PC-3 (cell line): ENCODE data around the gene ULK4. TPM values are rescaled to one million over a fixed set of nuclear protein-coding genes. Genes with fewer than 3 reads are reported as not detected.

Experiments used
- ATAC-seq: fragments of 200-7000 bp; cut with Tn5 transposase; 2 replicates; pipeline ENCODE4 v1.9.1; 2020; ENCODE audit warnings: mild to moderate bottlenecking, moderate library complexity
- Bru-seq: library from RNA; stranded (reverse); fragments of 400-500 nt; gene quantifications from one replicate; lab custom pipeline; 2021; lab: Mats Ljungman, UMichigan
- BruChase-seq, 2 experiments: library from RNA; stranded (reverse); fragments of 400-500 nt; gene quantifications; one replicate each; lab custom pipeline; 2021; lab: Mats Ljungman, UMichigan
- BruUV-seq: library from RNA; stranded (reverse); fragments of 400-500 nt; replicated peaks from 2 replicates; lab custom pipeline; 2021; lab: Mats Ljungman, UMichigan
- CTCF ChIA-PET: fragments of 300-600 bp; sonication (Branson Sonifier 250); formaldehyde crosslinking; loops from one replicate; lab custom pipeline; 2022; ENCODE audit warnings: antibody characterized with exemption; lab: Charles Lee
- POLR2A ChIA-PET: fragments of 300-600 bp; sonication (Branson Sonifier 250); formaldehyde crosslinking; loops from one replicate; lab custom pipeline; 2022; ENCODE audit warnings: antibody characterized with exemption; ENCODE audit not compliant: unreplicated experiment; lab: Charles Lee
- DNase-seq: peaks from one replicate; pipeline ENCODE4 v3.0.0-alpha.2; 2015
- H2AFZ ChIP-seq: fragments of 300-600 bp; sonication (generic); 2 replicates; pipeline ENCODE4 v1.6.0; 2016; ENCODE audit warnings: antibody characterized with exemption, low read length
- H3F3A ChIP-seq: fragments of 300-600 bp; sonication (generic); one replicate; pipeline ENCODE4 v1.6.0; 2017; ENCODE audit warnings: antibody characterized with exemption, low read length, control low read depth, mild to moderate bottlenecking; ENCODE audit not compliant: unreplicated experiment
- H3K27ac ChIP-seq: fragments of 300-600 bp; sonication (generic); 2 replicates; pipeline ENCODE4 v1.5.1; 2016; ENCODE audit warnings: mild to moderate bottlenecking, low read length
- H3K27me3 ChIP-seq: fragments of 300-600 bp; sonication (generic); 2 replicates; pipeline ENCODE4 v1.6.1; 2016; ENCODE audit warnings: low read length, mixed read lengths
- H3K36me3 ChIP-seq: fragments of 300-600 bp; sonication (generic); 2 replicates; pipeline ENCODE4 v1.6.1; 2016; ENCODE audit warnings: low read depth, mixed run types, low read length, mixed read lengths
- H3K4me1 ChIP-seq: fragments of 300-600 bp; sonication (generic); 2 replicates; pipeline ENCODE4 v1.5.1; 2016; ENCODE audit warnings: low read length; ENCODE audit not compliant: insufficient read depth
- H3K4me2 ChIP-seq: fragments of 300-600 bp; sonication (generic); 2 replicates; pipeline ENCODE4 v1.6.0; 2016; ENCODE audit warnings: low read length
- H3K4me3 ChIP-seq: fragments of 300-600 bp; sonication (generic); 2 replicates; pipeline ENCODE4 v1.5.1; 2016; ENCODE audit warnings: mild to moderate bottlenecking, low read length, mixed read lengths
- H3K79me2 ChIP-seq: fragments of 300-600 bp; sonication (generic); 2 replicates; pipeline ENCODE4 v1.6.1; 2017; ENCODE audit warnings: low read length, mixed read lengths
- H3K9ac ChIP-seq: fragments of 300-600 bp; sonication (generic); 2 replicates; pipeline ENCODE4 v1.6.0; 2016; ENCODE audit warnings: mild to moderate bottlenecking, low read length
- H3K9me2 ChIP-seq: fragments of 300-600 bp; sonication (generic); replicated peaks from 2 replicates; pipeline ENCODE4 v1.6.1; 2016; ENCODE audit warnings: mixed run types, low read length, mixed read lengths
- H3K9me3 ChIP-seq: fragments of 300-600 bp; sonication (generic); 2 replicates; pipeline ENCODE4 v1.6.1; 2016; ENCODE audit warnings: low read length, mixed read lengths
- H4K20me1 ChIP-seq: fragments of 300-600 bp; sonication (generic); 2 replicates; pipeline ENCODE4 v1.6.1; 2016; ENCODE audit warnings: low read length, mixed read lengths
- EZH2 ChIP-seq: fragments of 300-600 bp; sonication (generic); IDR thresholded peaks from one replicate; pipeline ENCODE4 v1.6.1; 2017; ENCODE audit warnings: antibody characterized with exemption, mild to moderate bottlenecking, low read length; ENCODE audit not compliant: unreplicated experiment
- EZH2phosphoT487 ChIP-seq: fragments of 300-600 bp; sonication (generic); IDR thresholded peaks from 2 replicates; pipeline ENCODE4 v1.6.1; 2018; ENCODE audit warnings: mild to moderate bottlenecking, antibody characterized with exemption, low read length, borderline replicate concordance
- intact Hi-C: fragments of 100-400 bp; cut with micrococcal nuclease; formaldehyde crosslinking; loops from 2 replicates; pipeline ENCODE4 v1.9.0; 2023
- long read RNA-seq: library from polyadenylated mRNA; unstranded; transcript quantifications from one replicate; pipeline ENCODE4 v2.0.0, GENCODE V29; 2021; ENCODE audit not compliant: unreplicated experiment
- total RNA-seq: library from RNA; depleted of rRNA; stranded (reverse); fragments of >200 nt; gene quantifications from 2 replicates; pipeline ENCODE4 v1.2.3, GENCODE V29; 2014; rRNA removed
- TF ChIP-seq, protein P1 (sequence below): fragments of 300-600 bp; sonication (generic); conservative IDR thresholded peaks from 2 replicates; pipeline ENCODE4 v1.5.1; 2017; ENCODE audit warnings: antibody characterized with exemption, low read depth, mild to moderate bottlenecking, low read length

ULK4 gene
- total RNA-seq: 4.8 and 10.0 TPM in 2 replicates
- percentile 51 among the genes with signal in this experiment for Bru-seq, nascent RNA
- BruChase-seq, experiment 1, labeled RNA remaining after a 6-hour chase: percentile 42 among the genes with signal in this experiment
- BruChase-seq, experiment 2, labeled RNA remaining after a 2-hour chase: percentile 53 among the genes with signal in this experiment
- long read RNA-seq, full-length matches to known transcripts: 6 of 15 reads
- long read RNA-seq, partial matches to known transcripts: 2 of 15 reads
- long read RNA-seq, other reads (novel, unspliced or antisense): 7 of 15 reads

DNA sequence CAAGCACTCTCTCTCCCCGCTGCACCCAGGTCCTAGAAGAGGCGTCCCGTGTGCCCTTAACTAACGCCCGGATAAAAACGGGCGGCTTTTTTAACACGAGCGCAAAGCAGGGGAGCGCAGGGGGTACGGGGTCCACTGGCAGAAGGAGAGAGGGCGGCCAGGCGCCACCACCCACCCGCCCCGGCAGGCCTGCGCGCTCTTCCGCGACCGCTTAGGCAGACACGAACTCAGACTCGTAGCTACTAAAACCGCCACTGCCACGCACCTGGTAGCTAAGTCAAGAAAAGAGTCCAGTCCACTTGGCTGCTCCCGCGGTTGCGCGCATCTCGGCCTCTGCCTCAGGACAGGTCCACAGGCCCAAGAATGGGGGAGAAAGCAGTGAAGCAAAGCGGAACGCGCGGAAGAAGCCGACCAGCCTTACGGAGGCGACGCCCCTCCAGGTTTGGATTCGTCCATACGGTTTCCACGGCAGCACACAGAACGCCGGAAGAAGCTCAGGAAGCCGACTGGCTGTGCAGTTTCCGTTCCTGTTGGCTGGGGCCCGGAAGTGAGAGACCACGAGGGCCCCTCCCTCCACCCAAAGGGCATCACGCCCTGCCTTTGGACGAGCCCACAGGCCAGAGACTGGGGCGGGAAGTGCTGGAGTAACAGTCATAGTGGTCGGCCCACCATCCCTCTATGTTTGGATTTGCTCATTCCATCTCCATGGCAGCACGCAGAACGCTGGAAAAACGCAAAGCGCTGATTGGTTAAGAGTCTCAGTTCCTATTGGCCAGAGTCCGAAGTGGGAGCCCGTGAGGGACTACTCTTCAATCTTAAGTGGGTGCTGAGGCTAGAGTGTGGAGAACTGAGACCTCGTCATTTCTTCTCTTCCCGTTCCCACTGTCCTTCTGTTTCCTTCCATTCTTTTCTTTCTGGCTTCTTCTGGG is at the start of gene ULK4:
Gene ULK4 (minus strand): TSS at position 353 of the 929 bp plus-strand sequence. CDS start 7,344 bp downstream, outside the sequence.
- Histone ChIP-seq H3K4me3 (peak within 1 kb of the TSS; percentile 87), H3K4me1 (peaks cover 6% of the 10 kb centered on the region; the same call in 1 of the 2 replicates), H3F3A (no peaks in the 10 kb centered on the region), H3K27me3 (no peaks in the 10 kb centered on the region), H3K9me3 (no peaks in the 10 kb centered on the region), H2AFZ (peak within 1 kb of the TSS; percentile 95), H3K79me2 (peaks cover 15% of the 10 kb centered on the region), H3K9me2 (no peaks in the 10 kb centered on the region), H3K27ac (peak within 1 kb of the TSS; percentile 15), H3K9ac (peak within 1 kb of the TSS; percentile 74), H4K20me1 (no peaks in the 10 kb centered on the region), H3K4me2 (peak within 1 kb of the TSS; percentile 96), H3K36me3 (no peaks in the 10 kb centered on the region)
- ATAC-seq (peak; percentile 90), DNase-seq (peak; percentile 99)
- TF ChIP-seq, protein P1, sequence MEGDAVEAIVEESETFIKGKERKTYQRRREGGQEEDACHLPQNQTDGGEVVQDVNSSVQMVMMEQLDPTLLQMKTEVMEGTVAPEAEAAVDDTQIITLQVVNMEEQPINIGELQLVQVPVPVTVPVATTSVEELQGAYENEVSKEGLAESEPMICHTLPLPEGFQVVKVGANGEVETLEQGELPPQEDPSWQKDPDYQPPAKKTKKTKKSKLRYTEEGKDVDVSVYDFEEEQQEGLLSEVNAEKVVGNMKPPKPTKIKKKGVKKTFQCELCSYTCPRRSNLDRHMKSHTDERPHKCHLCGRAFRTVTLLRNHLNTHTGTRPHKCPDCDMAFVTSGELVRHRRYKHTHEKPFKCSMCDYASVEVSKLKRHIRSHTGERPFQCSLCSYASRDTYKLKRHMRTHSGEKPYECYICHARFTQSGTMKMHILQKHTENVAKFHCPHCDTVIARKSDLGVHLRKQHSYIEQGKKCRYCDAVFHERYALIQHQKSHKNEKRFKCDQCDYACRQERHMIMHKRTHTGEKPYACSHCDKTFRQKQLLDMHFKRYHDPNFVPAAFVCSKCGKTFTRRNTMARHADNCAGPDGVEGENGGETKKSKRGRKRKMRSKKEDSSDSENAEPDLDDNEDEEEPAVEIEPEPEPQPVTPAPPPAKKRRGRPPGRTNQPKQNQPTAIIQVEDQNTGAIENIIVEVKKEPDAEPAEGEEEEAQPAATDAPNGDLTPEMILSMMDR: no peak
- no peak for TF ChIP-seq EZH2phosphoT487
- TF ChIP-seq EZH2: no peak
- intact Hi-C loops: loop anchor here (1.0 to 5.0 kb wide), 5 partner anchors 29 to 1505 kb away; partner anchors contain the start of gene RPL14
- ChIA-PET POLR2A (interaction anchor here (0.6 kb wide), 1 partner anchor 53 kb away, joined by 3 read pairs; no protein-coding TSS in a partner anchor), CTCF (interaction anchor here (0.5 to 0.6 kb wide), 2 partner anchors 137 to 268 kb away, joined by 3 read pairs; no protein-coding TSS in a partner anchor)
- BruUV-seq: no TSS peak

DNA sequence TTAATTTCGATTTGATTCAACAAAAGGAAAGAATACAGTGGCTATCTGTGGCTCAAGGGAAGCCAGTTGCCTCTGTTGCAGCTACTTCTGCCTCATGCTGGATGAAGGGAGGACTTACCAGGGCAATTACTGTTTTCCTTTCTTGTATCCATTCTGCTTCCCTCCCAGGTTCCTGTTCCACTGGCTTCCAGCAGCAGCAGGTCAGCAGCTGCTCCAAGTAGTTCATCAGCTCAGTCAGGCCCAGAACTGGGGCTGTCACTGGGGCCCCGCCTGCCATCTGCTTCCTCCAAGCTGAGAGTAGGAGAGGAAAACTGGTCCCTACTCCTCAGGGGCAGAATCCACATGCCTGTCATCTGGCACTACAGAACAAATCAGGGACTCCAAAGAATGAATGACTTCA is 48.6 kb upstream of the ULK4 start:
- Histone ChIP-seq H3K9me2 (no peaks in the 10 kb centered on the region), H3K4me2 (no peak overlapping the region), H3F3A (no peaks in the 10 kb centered on the region), H2AFZ (no peak overlapping the region), H3K27me3 (no peaks in the 10 kb centered on the region), H3K4me3 (no peak overlapping the region), H3K27ac (no peak overlapping the region), H3K9me3 (no peaks in the 10 kb centered on the region), H3K79me2 (peaks cover 17% of the 10 kb centered on the region), H3K4me1 (peaks cover 15% of the 10 kb centered on the region), H3K9ac (no peak overlapping the region), H3K36me3 (no peaks in the 10 kb centered on the region), H4K20me1 (peaks cover 9% of the 10 kb centered on the region; the same call in 1 of the 2 replicates)
- BruUV-seq: no TSS peak
- TF ChIP-seq, protein P1: no peak
- TF ChIP-seq EZH2phosphoT487 (no peak), EZH2 (no peak)
- ChIA-PET POLR2A (no interaction called here), CTCF (no interaction called here)
- no peak for DNase-seq
- intact Hi-C loops: loop anchor here (5.0 kb wide), 1 partner anchor 87 kb away; no protein-coding TSS in a partner anchor
- no peak for ATAC-seq
